SK-N-SH treated with all-trans-retinoic acid at 6 μM for 48 hours (cell line): ENCODE measurements around the gene GABBR2.

ENCODE experiments used
- ARNTL ChIP-seq: fragments of 450-650 bp; formaldehyde crosslinking; IDR thresholded peaks from 2 replicates; pipeline ENCODE4 v1.5.0; 2020; ENCODE audit warnings: low read depth, mild to moderate bottlenecking, moderate library complexity, borderline replicate concordance
- CSRNP3 ChIP-seq: fragments of 250-450 bp; sonication (Bioruptor Pico); IDR thresholded peaks from 2 replicates; pipeline ENCODE4 v1.5.1; 2021; ENCODE audit warnings: mild to moderate bottlenecking, moderate library complexity
- ESRRG ChIP-seq: fragments of 250-450 bp; sonication (Bioruptor Pico); IDR thresholded peaks from 2 replicates; pipeline ENCODE4 v1.6.1; 2021; ENCODE audit warnings: mild to moderate bottlenecking
- PATZ1 ChIP-seq: fragments of 250-450 bp; sonication (Bioruptor Pico); IDR thresholded peaks from 2 replicates; pipeline ENCODE4 v1.8.0; 2020; ENCODE audit warnings: mild to moderate bottlenecking, moderate library complexity, borderline replicate concordance
- PPARA ChIP-seq: fragments of 250-450 bp; sonication (Bioruptor Pico); IDR thresholded peaks from 2 replicates; pipeline ENCODE4 v1.5.0; 2020; ENCODE audit warnings: mild to moderate bottlenecking, borderline replicate concordance
- TSHZ2 ChIP-seq: fragments of 250-450 bp; sonication (Bioruptor Pico); IDR thresholded peaks from 2 replicates; pipeline ENCODE4 v1.5.0; 2020; ENCODE audit warnings: mild to moderate bottlenecking, moderate library complexity
- ZFP3 ChIP-seq: fragments of 250-450 bp; sonication (Bioruptor Pico); IDR thresholded peaks from 2 replicates; pipeline ENCODE4 v1.5.0; 2020; ENCODE audit warnings: mild to moderate bottlenecking, moderate library complexity
- ZFP30 ChIP-seq: fragments of 450-650 bp; formaldehyde crosslinking; IDR thresholded peaks from 2 replicates; pipeline ENCODE4 v1.5.0; 2022; ENCODE audit warnings: mild to moderate bottlenecking, moderate library complexity
- ZNF565 ChIP-seq: fragments of 450-650 bp; formaldehyde crosslinking; conservative IDR thresholded peaks from 2 replicates; pipeline ENCODE4 v1.5.0; 2020; ENCODE audit warnings: low read depth, mild to moderate bottlenecking, moderate library complexity
- ZNF70 ChIP-seq: fragments of 450-650 bp; formaldehyde crosslinking; IDR thresholded peaks from 2 replicates; pipeline ENCODE4 v1.5.0; 2020; ENCODE audit warnings: mild to moderate bottlenecking, moderate library complexity
- ZNF8 ChIP-seq: fragments of 450-650 bp; formaldehyde crosslinking; IDR thresholded peaks from 2 replicates; pipeline ENCODE4 v1.5.0; 2020; ENCODE audit warnings: mild to moderate bottlenecking, moderate library complexity
- TF ChIP-seq, protein P1 (sequence below): fragments of 250-450 bp; sonication (Bioruptor Pico); IDR thresholded peaks from 2 replicates; pipeline ENCODE4 v1.5.1; 2020; ENCODE audit warnings: low read depth, mild to moderate bottlenecking, moderate library complexity

- TF ChIP-seq ZNF8 (no peak), ESRRG (CRISPR knock-in tag) (no peak), ZNF70 (CRISPR knock-in tag) (no peak), ARNTL (CRISPR knock-in tag) (no peak), ZFP30 (CRISPR knock-in tag) (no peak), ZFP3 (CRISPR knock-in tag) (no peak), PATZ1 (no peak), ZNF565 (no peak), PPARA (CRISPR knock-in tag) (no peak), TSHZ2 (CRISPR knock-in tag) (no peak), CSRNP3 (CRISPR knock-in tag) (no peak)
- TF ChIP-seq, protein P1, sequence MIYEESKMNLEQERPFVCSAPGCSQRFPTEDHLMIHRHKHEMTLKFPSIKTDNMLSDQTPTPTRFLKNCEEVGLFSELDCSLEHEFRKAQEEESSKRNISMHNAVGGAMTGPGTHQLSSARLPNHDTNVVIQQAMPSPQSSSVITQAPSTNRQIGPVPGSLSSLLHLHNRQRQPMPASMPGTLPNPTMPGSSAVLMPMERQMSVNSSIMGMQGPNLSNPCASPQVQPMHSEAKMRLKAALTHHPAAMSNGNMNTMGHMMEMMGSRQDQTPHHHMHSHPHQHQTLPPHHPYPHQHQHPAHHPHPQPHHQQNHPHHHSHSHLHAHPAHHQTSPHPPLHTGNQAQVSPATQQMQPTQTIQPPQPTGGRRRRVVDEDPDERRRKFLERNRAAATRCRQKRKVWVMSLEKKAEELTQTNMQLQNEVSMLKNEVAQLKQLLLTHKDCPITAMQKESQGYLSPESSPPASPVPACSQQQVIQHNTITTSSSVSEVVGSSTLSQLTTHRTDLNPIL (CRISPR knock-in tag): no peak
Measured at GRCh38 chr9:98275159-98275558, 433.6 kb downstream of the GABBR2 start.
